ENCODE results near the gene FAM174C.

- TF ChIP-seq CTCF (IDR thresholded peaks at IDR 0.05 in 2 of 3, conservative IDR thresholded peaks at IDR 0.05 in 1 of 3; ENCODE audit: borderline replicate concordance in 1 of 3, insufficient read depth in 1 of 3, low read depth in 2 of 3, low read length in 2 of 3): no peak
- TF ChIP-seq REST (IDR thresholded peaks at IDR 0.05; ENCODE audit: low read depth): no peak
- TF ChIP-seq POLR2A (IDR thresholded peaks at IDR 0.05; ENCODE audit: borderline replicate concordance, extremely low read depth, insufficient read depth, insufficient read length): no peak
- TF ChIP-seq SIN3A (IDR thresholded peaks at IDR 0.05; ENCODE audit: low read depth): no peak
- TF ChIP-seq EZH2 (IDR thresholded peaks at IDR 0.05): no peak
- no peak for TF ChIP-seq RAD21 (IDR thresholded peaks at IDR 0.05; ENCODE audit: low read depth)
These were observed 5.7 kb upstream of the FAM174C start for GRCh38 chr19:1269478-1270212.
